Measurements from ENCODE around the gene RAB4B. TPM values are rescaled to one million over a fixed set of nuclear protein-coding genes. Genes with fewer than 3 reads are reported as not detected.

The RAB4B gene
- total RNA-seq, 2 experiments from 2014 or later, result 37.1 to 51.3 TPM

DNA sequence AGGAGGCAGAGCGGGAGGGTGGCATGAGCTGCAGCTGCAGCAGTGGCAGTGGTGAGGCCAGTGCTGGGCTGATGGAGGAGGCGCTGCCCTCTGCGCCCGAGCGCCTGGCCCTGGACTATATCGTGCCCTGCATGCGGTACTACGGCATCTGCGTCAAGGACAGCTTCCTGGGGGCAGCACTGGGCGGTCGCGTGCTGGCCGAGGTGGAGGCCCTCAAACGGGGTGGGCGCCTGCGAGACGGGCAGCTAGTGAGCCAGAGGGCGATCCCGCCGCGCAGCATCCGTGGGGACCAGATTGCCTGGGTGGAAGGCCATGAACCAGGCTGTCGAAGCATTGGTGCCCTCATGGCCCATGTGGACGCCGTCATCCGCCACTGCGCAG, 22.9 kb downstream of the RAB4B start:
- Histone ChIP-seq H3K9me3 (ENCODE audit: low read length) (no peaks in the 10 kb centered on the region), H4K20me1 (ENCODE audit: insufficient read depth, low read length) (peaks cover 20% of the 10 kb centered on the region), H3K4me3 (ENCODE audit: low read depth, low read length, poor library complexity, severe bottlenecking) (peak overlapping the region; percentile 99), H3K36me3 (ENCODE audit: insufficient read depth, low read length) (peaks cover 56% of the 10 kb centered on the region), H3K4me1 (ENCODE audit: insufficient read depth, low read length, poor library complexity, severe bottlenecking) (peaks cover 79% of the 10 kb centered on the region), H3K27ac (ENCODE audit: low read depth, low read length, poor library complexity, severe bottlenecking) (no peak overlapping the region), H3K79me2 (ENCODE audit: insufficient read depth, low read depth, low read length) (peaks cover 66% of the 10 kb centered on the region), H2AFZ (ENCODE audit: low read length) (no peak overlapping the region), H3K4me2 (ENCODE audit: low read length) (peak overlapping the region; percentile 97), H3K9me2 (ENCODE audit: insufficient read depth, low read length) (no peaks in the 10 kb centered on the region)
- intact Hi-C loops (cut with micrococcal nuclease; ENCODE audit: unreplicated experiment), result no loop called here
- ChIA-PET CTCF (ENCODE audit: unreplicated experiment) (interaction anchor here (1.0 kb wide), 1 partner anchor 24 kb away, joined by 6 read pairs; no protein-coding TSS in a partner anchor), POLR2A (interaction anchor here (0.6 to 1.1 kb wide), 3 partner anchors 23 to 339 kb away, joined by 3 read pairs; partner anchors contain the start of gene RAB4B)
- DNase-seq (ENCODE audit: low spot score), result no peak
- BruUV-seq (replicated peaks), result no TSS peak
- no peak for TF ChIP-seq EZH2phosphoT487 (IDR thresholded peaks at IDR 0.05; ENCODE audit: borderline replicate concordance, low read depth, low read length)
- TF ChIP-seq, protein P1, sequence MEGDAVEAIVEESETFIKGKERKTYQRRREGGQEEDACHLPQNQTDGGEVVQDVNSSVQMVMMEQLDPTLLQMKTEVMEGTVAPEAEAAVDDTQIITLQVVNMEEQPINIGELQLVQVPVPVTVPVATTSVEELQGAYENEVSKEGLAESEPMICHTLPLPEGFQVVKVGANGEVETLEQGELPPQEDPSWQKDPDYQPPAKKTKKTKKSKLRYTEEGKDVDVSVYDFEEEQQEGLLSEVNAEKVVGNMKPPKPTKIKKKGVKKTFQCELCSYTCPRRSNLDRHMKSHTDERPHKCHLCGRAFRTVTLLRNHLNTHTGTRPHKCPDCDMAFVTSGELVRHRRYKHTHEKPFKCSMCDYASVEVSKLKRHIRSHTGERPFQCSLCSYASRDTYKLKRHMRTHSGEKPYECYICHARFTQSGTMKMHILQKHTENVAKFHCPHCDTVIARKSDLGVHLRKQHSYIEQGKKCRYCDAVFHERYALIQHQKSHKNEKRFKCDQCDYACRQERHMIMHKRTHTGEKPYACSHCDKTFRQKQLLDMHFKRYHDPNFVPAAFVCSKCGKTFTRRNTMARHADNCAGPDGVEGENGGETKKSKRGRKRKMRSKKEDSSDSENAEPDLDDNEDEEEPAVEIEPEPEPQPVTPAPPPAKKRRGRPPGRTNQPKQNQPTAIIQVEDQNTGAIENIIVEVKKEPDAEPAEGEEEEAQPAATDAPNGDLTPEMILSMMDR (conservative IDR thresholded peaks at IDR 0.05; ENCODE audit: low read length), result no peak

- peak overlapping the region; percentile 81 for H3K27ac ChIP-seq (ENCODE audit: low read depth, low read length, poor library complexity, severe bottlenecking)
- peak overlapping the region; percentile 99 for H3K4me3 ChIP-seq (ENCODE audit: low read depth, low read length, poor library complexity, severe bottlenecking)
- TSS peak; percentile 76 for BruUV-seq (replicated peaks)
- no peaks in the 10 kb centered on the region for H3K9me2 ChIP-seq (ENCODE audit: insufficient read depth, low read length)
- peaks cover 72% of the 10 kb centered on the region for H3K79me2 ChIP-seq (ENCODE audit: insufficient read depth, low read depth, low read length)
- H3K9me3 ChIP-seq (ENCODE audit: low read length), result no peaks in the 10 kb centered on the region
- DNase-seq (ENCODE audit: low spot score), result no peak
- intact Hi-C loops (cut with micrococcal nuclease; ENCODE audit: unreplicated experiment), result no loop called here
- H3K4me2 ChIP-seq (ENCODE audit: low read length), result peak overlapping the region; percentile 97
- no peak overlapping the region for H2AFZ ChIP-seq (ENCODE audit: low read length)
- ChIA-PET CTCF (ENCODE audit: unreplicated experiment) (interaction anchor here (1.0 kb wide), 1 partner anchor 24 kb away, joined by 6 read pairs; no protein-coding TSS in a partner anchor), POLR2A (interaction anchor here (0.6 to 1.3 kb wide), 4 partner anchors 23 to 339 kb away, joined by 3 to 4 read pairs (median 3); partner anchors contain the start of gene RAB4B)
- H3K36me3 ChIP-seq (ENCODE audit: insufficient read depth, low read length), result peaks cover 62% of the 10 kb centered on the region
- peaks cover 22% of the 10 kb centered on the region for H4K20me1 ChIP-seq (ENCODE audit: insufficient read depth, low read length)
- H3K4me1 ChIP-seq (ENCODE audit: insufficient read depth, low read length, poor library complexity, severe bottlenecking), result peaks cover 80% of the 10 kb centered on the region
- no peak for TF ChIP-seq EZH2phosphoT487 (IDR thresholded peaks at IDR 0.05; ENCODE audit: borderline replicate concordance, low read depth, low read length)
- TF ChIP-seq, protein P1 (conservative IDR thresholded peaks at IDR 0.05; ENCODE audit: low read length), result no peak
Observed at GRCh38 chr19:40801426-40802299, 23.6 kb downstream of the RAB4B start.

Data from OCI-LY7 (cell line).